PC-3 (cell line): ENCODE measurements around the gene GJA3. TPM values are rescaled to one million over a fixed set of nuclear protein-coding genes. Genes with fewer than 3 reads are reported as not detected.

Source experiments
- ATAC-seq: fragments of 200-7000 bp; cut with Tn5 transposase; 2 replicates; pipeline ENCODE4 v1.9.1; 2020; ENCODE audit warnings: mild to moderate bottlenecking, moderate library complexity
- BruUV-seq: library from RNA; stranded (reverse); fragments of 400-500 nt; replicated peaks from 2 replicates; lab custom pipeline; 2021; lab: Mats Ljungman, UMichigan
- CTCF ChIA-PET: fragments of 300-600 bp; sonication (Branson Sonifier 250); formaldehyde crosslinking; loops from one replicate; lab custom pipeline; 2022; ENCODE audit warnings: antibody characterized with exemption; lab: Charles Lee
- POLR2A ChIA-PET: fragments of 300-600 bp; sonication (Branson Sonifier 250); formaldehyde crosslinking; loops from one replicate; lab custom pipeline; 2022; ENCODE audit warnings: antibody characterized with exemption; ENCODE audit not compliant: unreplicated experiment; lab: Charles Lee
- DNase-seq: peaks from one replicate; pipeline ENCODE4 v3.0.0-alpha.2; 2015
- H2AFZ ChIP-seq: fragments of 300-600 bp; sonication (generic); 2 replicates; pipeline ENCODE4 v1.6.0; 2016; ENCODE audit warnings: antibody characterized with exemption, low read length
- H3F3A ChIP-seq: fragments of 300-600 bp; sonication (generic); one replicate; pipeline ENCODE4 v1.6.0; 2017; ENCODE audit warnings: antibody characterized with exemption, low read length, control low read depth, mild to moderate bottlenecking; ENCODE audit not compliant: unreplicated experiment
- H3K27ac ChIP-seq: fragments of 300-600 bp; sonication (generic); 2 replicates; pipeline ENCODE4 v1.5.1; 2016; ENCODE audit warnings: mild to moderate bottlenecking, low read length
- H3K27me3 ChIP-seq: fragments of 300-600 bp; sonication (generic); 2 replicates; pipeline ENCODE4 v1.6.1; 2016; ENCODE audit warnings: low read length, mixed read lengths
- H3K36me3 ChIP-seq: fragments of 300-600 bp; sonication (generic); 2 replicates; pipeline ENCODE4 v1.6.1; 2016; ENCODE audit warnings: low read depth, mixed run types, low read length, mixed read lengths
- H3K4me1 ChIP-seq: fragments of 300-600 bp; sonication (generic); 2 replicates; pipeline ENCODE4 v1.5.1; 2016; ENCODE audit warnings: low read length; ENCODE audit not compliant: insufficient read depth
- H3K4me2 ChIP-seq: fragments of 300-600 bp; sonication (generic); 2 replicates; pipeline ENCODE4 v1.6.0; 2016; ENCODE audit warnings: low read length
- H3K4me3 ChIP-seq: fragments of 300-600 bp; sonication (generic); 2 replicates; pipeline ENCODE4 v1.5.1; 2016; ENCODE audit warnings: mild to moderate bottlenecking, low read length, mixed read lengths
- H3K79me2 ChIP-seq: fragments of 300-600 bp; sonication (generic); 2 replicates; pipeline ENCODE4 v1.6.1; 2017; ENCODE audit warnings: low read length, mixed read lengths
- H3K9ac ChIP-seq: fragments of 300-600 bp; sonication (generic); 2 replicates; pipeline ENCODE4 v1.6.0; 2016; ENCODE audit warnings: mild to moderate bottlenecking, low read length
- H3K9me2 ChIP-seq: fragments of 300-600 bp; sonication (generic); replicated peaks from 2 replicates; pipeline ENCODE4 v1.6.1; 2016; ENCODE audit warnings: mixed run types, low read length, mixed read lengths
- H3K9me3 ChIP-seq: fragments of 300-600 bp; sonication (generic); 2 replicates; pipeline ENCODE4 v1.6.1; 2016; ENCODE audit warnings: low read length, mixed read lengths
- H4K20me1 ChIP-seq: fragments of 300-600 bp; sonication (generic); 2 replicates; pipeline ENCODE4 v1.6.1; 2016; ENCODE audit warnings: low read length, mixed read lengths
- EZH2 ChIP-seq: fragments of 300-600 bp; sonication (generic); IDR thresholded peaks from one replicate; pipeline ENCODE4 v1.6.1; 2017; ENCODE audit warnings: antibody characterized with exemption, mild to moderate bottlenecking, low read length; ENCODE audit not compliant: unreplicated experiment
- EZH2phosphoT487 ChIP-seq: fragments of 300-600 bp; sonication (generic); IDR thresholded peaks from 2 replicates; pipeline ENCODE4 v1.6.1; 2018; ENCODE audit warnings: mild to moderate bottlenecking, antibody characterized with exemption, low read length, borderline replicate concordance
- intact Hi-C: fragments of 100-400 bp; cut with micrococcal nuclease; formaldehyde crosslinking; loops from 2 replicates; pipeline ENCODE4 v1.9.0; 2023
- total RNA-seq: library from RNA; depleted of rRNA; stranded (reverse); fragments of >200 nt; gene quantifications from 2 replicates; pipeline ENCODE4 v1.2.3, GENCODE V29; 2014
- TF ChIP-seq, protein P1 (sequence below): fragments of 300-600 bp; sonication (generic); conservative IDR thresholded peaks from 2 replicates; pipeline ENCODE4 v1.5.1; 2017; ENCODE audit warnings: antibody characterized with exemption, low read depth, mild to moderate bottlenecking, low read length

Gene GJA3
- total RNA-seq, 1 experiment from 2014 or later: 0.55 TPM

DNA sequence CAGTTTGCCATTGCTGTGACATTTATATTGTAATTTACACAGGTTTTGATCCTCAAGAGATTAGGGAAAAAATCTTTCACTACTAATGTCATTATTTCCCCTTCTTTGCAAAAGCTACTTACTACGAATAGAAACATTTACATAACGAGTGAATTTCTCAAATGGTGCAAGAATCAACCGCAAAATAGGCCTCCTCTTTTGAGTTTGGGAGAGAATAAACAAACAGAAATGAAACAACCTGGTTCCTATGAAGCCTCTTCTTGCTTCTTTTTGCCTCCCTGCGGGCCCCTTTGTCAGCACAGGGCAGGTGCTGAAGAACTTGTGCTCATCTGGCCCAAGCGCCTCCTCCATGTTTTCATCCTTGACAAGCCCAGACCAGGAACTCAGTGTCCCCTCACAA lies 10.1 kb upstream of the GJA3 start:
- ATAC-seq (no peak), DNase-seq (no peak)
- H3K4me2 ChIP-seq: peak overlapping the region; percentile 31
- H3K9me2 ChIP-seq: no peaks in the 10 kb centered on the region
- H3K4me1 ChIP-seq: peaks cover 37% of the 10 kb centered on the region
- peak overlapping the region; percentile 52 for H3K27ac ChIP-seq
- H2AFZ ChIP-seq: no peak overlapping the region
- H3K4me3 ChIP-seq: no peak overlapping the region
- no peaks in the 10 kb centered on the region for H3K36me3 ChIP-seq
- CTCF ChIA-PET: no interaction called here
- no peaks in the 10 kb centered on the region for H3K79me2 ChIP-seq
- no peaks in the 10 kb centered on the region for H3K27me3 ChIP-seq
- H3K9me3 ChIP-seq: no peaks in the 10 kb centered on the region
- H4K20me1 ChIP-seq: no peaks in the 10 kb centered on the region
- H3K9ac ChIP-seq: no peak overlapping the region
- BruUV-seq: no TSS peak
- intact Hi-C loops: no loop called here
- POLR2A ChIA-PET: no interaction called here
- TF ChIP-seq EZH2 (no peak), EZH2phosphoT487 (no peak)
- TF ChIP-seq, protein P1, sequence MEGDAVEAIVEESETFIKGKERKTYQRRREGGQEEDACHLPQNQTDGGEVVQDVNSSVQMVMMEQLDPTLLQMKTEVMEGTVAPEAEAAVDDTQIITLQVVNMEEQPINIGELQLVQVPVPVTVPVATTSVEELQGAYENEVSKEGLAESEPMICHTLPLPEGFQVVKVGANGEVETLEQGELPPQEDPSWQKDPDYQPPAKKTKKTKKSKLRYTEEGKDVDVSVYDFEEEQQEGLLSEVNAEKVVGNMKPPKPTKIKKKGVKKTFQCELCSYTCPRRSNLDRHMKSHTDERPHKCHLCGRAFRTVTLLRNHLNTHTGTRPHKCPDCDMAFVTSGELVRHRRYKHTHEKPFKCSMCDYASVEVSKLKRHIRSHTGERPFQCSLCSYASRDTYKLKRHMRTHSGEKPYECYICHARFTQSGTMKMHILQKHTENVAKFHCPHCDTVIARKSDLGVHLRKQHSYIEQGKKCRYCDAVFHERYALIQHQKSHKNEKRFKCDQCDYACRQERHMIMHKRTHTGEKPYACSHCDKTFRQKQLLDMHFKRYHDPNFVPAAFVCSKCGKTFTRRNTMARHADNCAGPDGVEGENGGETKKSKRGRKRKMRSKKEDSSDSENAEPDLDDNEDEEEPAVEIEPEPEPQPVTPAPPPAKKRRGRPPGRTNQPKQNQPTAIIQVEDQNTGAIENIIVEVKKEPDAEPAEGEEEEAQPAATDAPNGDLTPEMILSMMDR: no peak
- no peaks in the 10 kb centered on the region for H3F3A ChIP-seq

DNA sequence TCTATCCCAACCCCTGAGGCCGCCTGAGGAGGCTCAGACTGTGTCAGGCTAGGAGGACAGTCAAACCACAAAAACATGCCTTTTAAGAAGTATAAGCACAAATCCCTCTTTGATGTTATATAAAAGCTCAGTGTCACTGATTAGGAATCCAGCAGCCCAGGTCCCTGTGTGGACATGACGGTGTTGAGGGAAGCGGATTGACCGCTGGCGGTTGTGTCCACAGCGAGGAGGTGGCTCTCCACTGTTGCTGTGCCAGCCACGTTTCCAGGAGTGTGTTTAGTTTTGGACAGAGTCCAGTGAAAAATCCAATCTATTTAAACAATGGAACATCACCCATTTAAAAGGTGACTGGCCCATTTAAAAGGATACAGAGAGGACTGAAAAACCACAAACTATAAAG lies 7.5 kb upstream of the GJA3 start:
- Histone ChIP-seq H3K36me3 (no peaks in the 10 kb centered on the region), H3K27me3 (no peaks in the 10 kb centered on the region), H2AFZ (no peak overlapping the region), H3K9me3 (no peaks in the 10 kb centered on the region), H3K27ac (no peak overlapping the region), H3K4me1 (peaks cover 29% of the 10 kb centered on the region), H3K4me2 (no peak overlapping the region), H3K9ac (no peak overlapping the region), H3K79me2 (no peaks in the 10 kb centered on the region), H3K9me2 (no peaks in the 10 kb centered on the region), H3F3A (no peaks in the 10 kb centered on the region), H4K20me1 (no peaks in the 10 kb centered on the region), H3K4me3 (no peak overlapping the region)
- CTCF ChIA-PET: no interaction called here
- TF ChIP-seq EZH2 (no peak), EZH2phosphoT487 (no peak)
- TF ChIP-seq, protein P1: no peak
- DNase-seq (peak; percentile 39), ATAC-seq (no peak)
- intact Hi-C loops: loop anchor here (5.0 kb wide), 1 partner anchor 644 kb away; no protein-coding TSS in a partner anchor
- no TSS peak for BruUV-seq
- POLR2A ChIA-PET: no interaction called here

DNA sequence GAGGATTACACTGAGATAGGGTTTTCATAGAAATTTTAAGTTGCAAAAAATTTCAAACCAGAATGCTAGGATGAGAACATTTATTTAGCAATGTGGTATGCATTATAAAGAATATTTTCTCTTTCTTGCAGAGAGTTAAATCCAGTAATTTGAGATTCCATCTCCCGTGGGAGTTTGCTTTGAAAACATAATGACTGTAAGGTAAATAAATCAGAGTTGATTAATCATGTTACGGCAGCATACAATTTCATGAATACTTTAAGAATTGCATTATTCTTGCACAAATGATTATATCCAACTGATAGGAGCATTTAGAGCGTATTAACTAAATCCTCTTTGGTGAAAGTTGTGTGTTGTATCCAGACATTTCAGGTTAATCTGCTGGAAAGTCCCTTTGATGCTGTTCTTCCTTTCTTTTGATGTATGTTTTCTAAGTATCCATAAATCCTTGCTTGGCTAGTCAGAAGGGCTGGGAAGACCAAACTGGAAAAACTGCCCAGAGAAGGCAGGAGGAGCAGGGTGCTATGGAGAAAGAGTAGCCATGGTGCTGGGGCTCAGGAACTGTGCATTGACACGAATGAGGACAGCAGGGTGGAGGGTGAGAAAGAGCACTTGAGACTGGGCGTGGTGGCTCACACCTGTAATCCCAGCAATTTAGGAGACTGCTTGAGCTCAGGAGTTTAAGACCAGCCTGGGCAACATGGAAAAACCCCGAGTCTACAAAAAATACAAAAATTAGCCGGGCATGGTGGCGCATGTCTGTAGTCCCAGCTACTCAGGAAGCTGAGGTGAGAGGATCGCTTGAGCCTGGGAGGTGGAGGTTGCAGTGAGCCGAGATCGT lies 4.8 kb upstream of the GJA3 start:
- intact Hi-C loops: loop anchor here (5.0 kb wide), 1 partner anchor 647 kb away; no protein-coding TSS in a partner anchor
- H3K79me2 ChIP-seq: no peaks in the 10 kb centered on the region
- H2AFZ ChIP-seq: peak overlapping the region; percentile 42; the same call in 1 of the 2 replicates
- H3K27me3 ChIP-seq: no peaks in the 10 kb centered on the region
- peak overlapping the region; percentile 43 for H3K27ac ChIP-seq
- DNase-seq (peak; percentile 67), ATAC-seq (peak; percentile 44)
- TF ChIP-seq EZH2phosphoT487: no peak
- TF ChIP-seq, protein P1: no peak
- no peak for TF ChIP-seq EZH2
- no peaks in the 10 kb centered on the region for H3K9me2 ChIP-seq
- POLR2A ChIA-PET: no interaction called here
- no peaks in the 10 kb centered on the region for H3K36me3 ChIP-seq
- no TSS peak for BruUV-seq
- H3K4me1 ChIP-seq: peaks cover 18% of the 10 kb centered on the region
- H3K9me3 ChIP-seq: no peaks in the 10 kb centered on the region
- H3K9ac ChIP-seq: no peak overlapping the region; the same call in 1 of the 2 replicates
- CTCF ChIA-PET: no interaction called here
- no peaks in the 10 kb centered on the region for H3F3A ChIP-seq
- H4K20me1 ChIP-seq: no peaks in the 10 kb centered on the region
- peak overlapping the region; percentile 64 for H3K4me2 ChIP-seq
- H3K4me3 ChIP-seq: peak overlapping the region; percentile 9; the same call in 1 of the 2 replicates
